ENCODE measurements around the gene PROK1. TPM values are rescaled to one million over a fixed set of nuclear protein-coding genes. Genes with fewer than 3 reads are reported as not detected.

Gene PROK1
- total RNA-seq, 4 donors from 2014 or later = 0.72 to 4.2 TPM; not detected in 2

GRCh38 chr1:110441888-110442287 lies 9.1 kb upstream of the PROK1 start:
- Histone ChIP-seq H3K27ac (no peak overlapping the region), H3K4me3 (no peak overlapping the region), H3K36me3 (no peaks in the 10 kb centered on the region), H3K27me3 (no peaks in the 10 kb centered on the region), H3K4me1 (no peaks in the 10 kb centered on the region), H3K9me3 (no peaks in the 10 kb centered on the region)
- no peak for TF ChIP-seq POLR2AphosphoS5 (IDR thresholded peaks at IDR 0.05)
- TF ChIP-seq POLR2A (IDR thresholded peaks at IDR 0.05) = no peak
- TF ChIP-seq EP300 (IDR thresholded peaks at IDR 0.05) = no peak
- TF ChIP-seq CTCF (IDR thresholded peaks at IDR 0.05) = no peak
- DNase-seq (ENCODE audit: low spot score in 2 of 2) = no peak

GRCh38 chr1:110443451-110443850 lies 7.5 kb upstream of the PROK1 start:
- Histone ChIP-seq H3K36me3 (no peaks in the 10 kb centered on the region), H3K9me3 (no peaks in the 10 kb centered on the region), H3K4me1 (no peaks in the 10 kb centered on the region), H3K4me3 (no peak overlapping the region), H3K27me3 (peaks cover 1% of the 10 kb centered on the region), H3K27ac (no peak overlapping the region)
- 85% methylated on average over 7 of the region's 8 CpGs for WGBS
- TF ChIP-seq POLR2AphosphoS5 (IDR thresholded peaks at IDR 0.05) = no peak
- TF ChIP-seq EP300 (IDR thresholded peaks at IDR 0.05) = no peak
- no peak for TF ChIP-seq POLR2A (IDR thresholded peaks at IDR 0.05)
- no peak for DNase-seq (ENCODE audit: low spot score in 2 of 2)

DNA sequence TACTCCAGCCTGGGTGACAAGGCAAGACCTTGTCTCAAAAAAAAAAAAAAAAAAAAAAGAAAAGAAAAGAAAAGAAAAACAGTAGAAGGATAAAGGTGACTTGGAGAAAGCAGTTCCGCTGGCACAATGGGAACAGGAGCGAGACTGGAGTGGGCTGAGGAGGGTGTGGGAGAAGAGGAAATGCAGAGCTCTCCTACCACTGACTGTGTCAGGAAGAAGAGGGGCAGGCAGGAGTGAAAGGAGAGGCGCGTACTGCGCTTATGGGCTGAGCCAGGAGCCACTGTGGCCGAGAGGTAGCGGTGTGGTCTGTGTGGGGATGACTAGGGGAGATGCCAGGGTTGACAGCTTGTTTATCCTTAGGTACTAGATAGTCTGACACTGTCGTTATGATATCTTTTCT lies 6.4 kb upstream of the PROK1 start:
- Histone ChIP-seq H3K36me3 (no peaks in the 10 kb centered on the region), H3K4me3 (no peak overlapping the region), H3K9me3 (no peaks in the 10 kb centered on the region), H3K27me3 (peaks cover 5% of the 10 kb centered on the region), H3K27ac (no peak overlapping the region), H3K4me1 (no peaks in the 10 kb centered on the region)
- WGBS = 78% methylated on average over 8 of the region's 8 CpGs
- TF ChIP-seq EP300 (IDR thresholded peaks at IDR 0.05) (no peak), CTCF (IDR thresholded peaks at IDR 0.05) (no peak), POLR2A (IDR thresholded peaks at IDR 0.05) (no peak), POLR2AphosphoS5 (IDR thresholded peaks at IDR 0.05) (no peak)
- DNase-seq (ENCODE audit: low spot score in 2 of 2) = no peak

GRCh38 chr1:110449661-110450651 lies 993 bp upstream of the PROK1 start:
- Histone ChIP-seq H3K27me3 (peaks cover 24% of the 10 kb centered on the region), H3K27ac (no peak overlapping the region), H3K36me3 (no peaks in the 10 kb centered on the region), H3K4me3 (no peak overlapping the region), H3K4me1 (no peaks in the 10 kb centered on the region), H3K9me3 (no peaks in the 10 kb centered on the region)
- no peak for TF ChIP-seq CTCF (IDR thresholded peaks at IDR 0.05)
- no peak for TF ChIP-seq POLR2AphosphoS5 (IDR thresholded peaks at IDR 0.05)
- 57% methylated on average over 12 of the region's 12 CpGs for WGBS
- DNase-seq (ENCODE audit: low spot score in 2 of 2) = no peak

- Histone ChIP-seq H3K9me3 (no peaks in the 10 kb centered on the region), H3K36me3 (no peaks in the 10 kb centered on the region), H3K4me1 (no peaks in the 10 kb centered on the region), H3K4me3 (no peak overlapping the region), H3K27me3 (peaks cover 24% of the 10 kb centered on the region), H3K27ac (no peak overlapping the region)
- WGBS = 63% methylated on average over 7 of the region's 7 CpGs
- TF ChIP-seq EP300 (IDR thresholded peaks at IDR 0.05) = no peak
- no peak for DNase-seq (ENCODE audit: low spot score in 2 of 2)
Observed at GRCh38 chr1:110452330-110452729, 1.4 kb downstream of the PROK1 start.

DNA sequence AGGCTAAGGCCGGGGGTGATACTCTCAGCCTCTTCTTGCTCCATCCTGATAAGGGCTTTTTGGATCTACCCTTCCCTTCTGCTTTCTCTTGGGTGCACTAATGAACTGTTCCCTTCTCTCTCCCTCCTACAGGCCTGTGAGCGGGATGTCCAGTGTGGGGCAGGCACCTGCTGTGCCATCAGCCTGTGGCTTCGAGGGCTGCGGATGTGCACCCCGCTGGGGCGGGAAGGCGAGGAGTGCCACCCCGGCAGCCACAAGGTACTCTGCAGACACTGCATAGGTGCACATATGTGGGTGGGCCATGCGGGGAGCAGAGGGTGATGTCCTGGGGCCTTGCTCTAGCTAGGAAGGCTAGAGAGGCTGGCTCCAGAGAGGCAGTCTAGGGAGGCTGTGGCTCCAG lies 2.9 kb downstream of the PROK1 start:
- peaks cover 20% of the 10 kb centered on the region for H3K27me3 ChIP-seq
- 86% methylated on average over 8 of the region's 9 CpGs for WGBS
- no peak overlapping the region for H3K27ac ChIP-seq
- H3K9me3 ChIP-seq = no peaks in the 10 kb centered on the region
- H3K4me3 ChIP-seq = no peak overlapping the region
- TF ChIP-seq CTCF (IDR thresholded peaks at IDR 0.05) (no peak), EP300 (IDR thresholded peaks at IDR 0.05) (no peak), POLR2A (IDR thresholded peaks at IDR 0.05) (no peak), POLR2AphosphoS5 (IDR thresholded peaks at IDR 0.05) (no peak)
- DNase-seq (ENCODE audit: low spot score in 2 of 2) = no peak
- H3K4me1 ChIP-seq = no peaks in the 10 kb centered on the region
- H3K36me3 ChIP-seq = no peaks in the 10 kb centered on the region

Measured in suprapubic skin (tissue), 4 donors.